Measurements from ENCODE around the gene CLCNKA.
A peak's percentile ranks its signal among the peaks of the same experiment; 100 is the strongest.

CLCNKA gene

DNA sequence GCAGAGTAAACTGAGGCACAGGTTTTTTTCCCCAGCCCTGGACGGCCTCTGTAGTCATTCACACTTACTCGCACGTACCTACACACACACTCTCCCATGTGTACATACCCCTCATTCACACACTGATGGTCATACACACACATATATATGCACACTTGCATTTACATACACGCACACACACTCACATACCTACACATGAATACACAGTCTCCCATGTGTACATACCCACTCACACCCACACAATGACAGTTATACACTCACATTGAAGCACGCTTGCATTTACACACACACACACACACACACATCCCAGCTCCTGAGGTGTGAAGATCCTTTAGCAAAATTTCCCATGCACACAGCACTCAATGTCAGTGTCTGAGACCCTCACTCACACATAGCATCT is 52.4 kb downstream of the CLCNKA start:
- Histone ChIP-seq H3K4me1 (ENCODE audit: insufficient read depth, insufficient read length) (peaks cover 20% of the 10 kb centered on the region), H3K27me3 (ENCODE audit: insufficient read depth, insufficient read length) (peaks cover 31% of the 10 kb centered on the region), H3K36me3 (ENCODE audit: insufficient read depth, insufficient read length, low read length) (no peaks in the 10 kb centered on the region), H3K9me3 (ENCODE audit: insufficient read depth, low read length) (no peaks in the 10 kb centered on the region), H3K9ac (ENCODE audit: insufficient read length, low read depth) (no peak overlapping the region), H3K4me3 (ENCODE audit: insufficient read length, low read depth) (no peak overlapping the region)
- TF ChIP-seq ZNF274 (IDR thresholded peaks at IDR 0.05; ENCODE audit: low read depth, low read length) (no peak), YY1 (IDR thresholded peaks at IDR 0.05; ENCODE audit: insufficient read depth, insufficient read length) (no peak), SUZ12 (IDR thresholded peaks at IDR 0.05; ENCODE audit: extremely low read depth, insufficient read depth, insufficient read length) (no peak)
- no peak for DNase-seq (ENCODE audit: low read depth, low spot score)

DNA sequence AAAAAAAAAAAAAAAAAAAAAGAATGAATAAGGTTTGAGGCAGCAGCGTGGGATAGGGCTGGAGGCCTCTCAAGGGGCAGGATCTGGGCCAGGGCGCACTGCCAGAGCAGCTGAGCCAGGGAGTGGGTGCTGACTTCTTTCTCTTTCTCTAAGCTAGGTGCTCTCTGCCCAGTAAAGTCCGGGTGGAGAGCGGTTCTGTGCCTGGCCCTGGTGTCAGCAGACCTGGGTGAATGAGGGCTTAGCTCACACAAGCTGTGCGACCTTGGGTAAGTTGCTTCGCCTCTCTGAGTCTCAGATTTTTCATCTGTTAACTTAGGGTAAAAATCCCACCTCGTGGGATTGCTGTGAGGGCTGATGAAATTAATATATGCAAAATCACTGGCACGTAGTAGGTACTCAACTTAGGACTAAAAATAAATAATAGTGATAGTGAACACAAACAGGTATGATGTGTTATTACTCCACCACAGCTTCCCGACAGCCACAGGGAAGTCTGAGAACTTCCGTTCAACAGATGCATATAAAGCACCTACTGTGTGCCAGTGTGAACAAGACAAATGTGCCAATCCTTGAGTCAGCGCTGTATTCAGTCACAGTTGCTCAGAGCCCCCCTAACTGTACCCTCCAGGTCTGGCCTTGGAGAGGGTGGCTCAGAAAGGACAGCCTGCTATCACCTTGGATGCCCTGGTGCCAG is 53.6 kb downstream of the CLCNKA start:
- Histone ChIP-seq H3K9ac (ENCODE audit: insufficient read length, low read depth) (no peak overlapping the region), H3K36me3 (ENCODE audit: insufficient read depth, insufficient read length, low read length) (no peaks in the 10 kb centered on the region), H3K9me3 (ENCODE audit: insufficient read depth, low read length) (no peaks in the 10 kb centered on the region), H3K4me1 (ENCODE audit: insufficient read depth, insufficient read length) (peaks cover 20% of the 10 kb centered on the region), H3K27me3 (ENCODE audit: insufficient read depth, insufficient read length) (peaks cover 31% of the 10 kb centered on the region), H3K4me3 (ENCODE audit: insufficient read length, low read depth) (no peak overlapping the region)
- no peak for DNase-seq (ENCODE audit: low read depth, low spot score)
- TF ChIP-seq ZNF274 (IDR thresholded peaks at IDR 0.05; ENCODE audit: low read depth, low read length) (no peak), SUZ12 (IDR thresholded peaks at IDR 0.05; ENCODE audit: extremely low read depth, insufficient read depth, insufficient read length) (no peak), YY1 (IDR thresholded peaks at IDR 0.05; ENCODE audit: insufficient read depth, insufficient read length) (no peak)

DNA sequence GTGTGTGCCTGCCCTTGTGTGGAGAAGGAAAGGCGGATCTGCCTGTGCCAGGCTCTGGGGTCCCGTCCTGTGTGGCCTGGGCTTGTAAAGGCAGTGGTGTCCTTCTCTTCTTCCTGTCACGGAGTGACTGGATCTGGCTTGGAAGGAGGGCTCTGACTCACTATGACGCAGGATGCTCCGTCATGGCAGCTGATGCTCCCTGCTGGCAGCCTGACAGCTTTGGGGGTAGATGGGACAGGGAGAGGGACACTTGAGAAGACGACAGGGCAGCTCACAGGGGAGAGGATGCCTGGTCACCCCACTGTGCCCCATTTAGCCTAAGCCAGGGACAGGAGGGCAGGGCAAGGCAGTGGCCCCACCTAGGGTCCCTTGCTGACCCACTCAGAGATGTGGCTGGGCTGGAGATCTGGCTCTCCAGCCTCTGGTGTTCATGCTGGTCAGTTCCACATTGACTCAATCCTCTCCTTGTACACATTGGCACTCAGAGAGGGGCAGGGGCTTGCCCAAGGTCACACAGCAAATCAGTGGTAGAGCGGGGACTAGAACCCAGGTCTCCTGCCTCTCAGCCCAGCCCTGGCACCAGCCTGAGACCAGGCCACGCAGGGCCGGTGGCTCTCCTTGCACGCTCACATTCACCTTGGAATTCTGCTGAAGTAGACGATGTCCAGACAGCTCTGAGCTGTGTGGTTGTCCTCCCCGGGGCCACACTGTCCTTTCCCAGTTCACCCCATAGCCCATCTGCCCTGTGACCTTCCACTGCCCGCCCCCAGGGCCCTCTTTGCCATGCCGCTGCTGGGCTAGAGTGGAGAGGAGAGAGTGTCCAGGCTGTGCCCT is 54.4 kb downstream of the CLCNKA start:
- H3K27me3 ChIP-seq (ENCODE audit: insufficient read depth, insufficient read length), result peaks cover 31% of the 10 kb centered on the region
- no peak overlapping the region for H3K9ac ChIP-seq (ENCODE audit: insufficient read length, low read depth)
- H3K4me3 ChIP-seq (ENCODE audit: insufficient read length, low read depth), result no peak overlapping the region
- no peaks in the 10 kb centered on the region for H3K9me3 ChIP-seq (ENCODE audit: insufficient read depth, low read length)
- DNase-seq (ENCODE audit: low read depth, low spot score), result no peak
- no peaks in the 10 kb centered on the region for H3K36me3 ChIP-seq (ENCODE audit: insufficient read depth, insufficient read length, low read length)
- TF ChIP-seq ZNF274 (IDR thresholded peaks at IDR 0.05; ENCODE audit: low read depth, low read length), result no peak
- TF ChIP-seq YY1 (IDR thresholded peaks at IDR 0.05; ENCODE audit: insufficient read depth, insufficient read length), result no peak
- no peak for TF ChIP-seq SUZ12 (IDR thresholded peaks at IDR 0.05; ENCODE audit: extremely low read depth, insufficient read depth, insufficient read length)
- H3K4me1 ChIP-seq (ENCODE audit: insufficient read depth, insufficient read length), result peaks cover 20% of the 10 kb centered on the region

DNA sequence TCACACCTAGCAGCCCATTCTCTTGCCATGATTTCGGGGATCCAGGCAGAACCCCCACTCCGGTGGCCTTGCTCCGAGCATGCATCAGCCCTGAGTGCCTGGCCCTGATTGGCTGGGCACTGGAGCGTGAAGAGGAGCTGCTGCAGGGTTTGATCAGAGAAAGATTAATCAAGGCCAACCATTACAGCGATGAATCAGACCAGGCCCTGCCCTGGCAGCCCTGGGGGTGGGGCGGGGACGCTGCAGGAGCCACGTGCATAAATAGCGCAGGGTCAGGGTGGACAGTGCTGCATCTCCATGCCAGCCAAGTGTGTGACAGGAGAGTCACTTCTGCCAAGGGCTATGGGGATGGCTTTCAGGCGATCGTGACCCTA is 55.0 kb downstream of the CLCNKA start:
- TF ChIP-seq ZNF274 (IDR thresholded peaks at IDR 0.05; ENCODE audit: low read depth, low read length) (no peak), YY1 (IDR thresholded peaks at IDR 0.05; ENCODE audit: insufficient read depth, insufficient read length) (no peak), SUZ12 (IDR thresholded peaks at IDR 0.05; ENCODE audit: extremely low read depth, insufficient read depth, insufficient read length) (no peak)
- no peaks in the 10 kb centered on the region for H3K9me3 ChIP-seq (ENCODE audit: insufficient read depth, low read length)

DNA sequence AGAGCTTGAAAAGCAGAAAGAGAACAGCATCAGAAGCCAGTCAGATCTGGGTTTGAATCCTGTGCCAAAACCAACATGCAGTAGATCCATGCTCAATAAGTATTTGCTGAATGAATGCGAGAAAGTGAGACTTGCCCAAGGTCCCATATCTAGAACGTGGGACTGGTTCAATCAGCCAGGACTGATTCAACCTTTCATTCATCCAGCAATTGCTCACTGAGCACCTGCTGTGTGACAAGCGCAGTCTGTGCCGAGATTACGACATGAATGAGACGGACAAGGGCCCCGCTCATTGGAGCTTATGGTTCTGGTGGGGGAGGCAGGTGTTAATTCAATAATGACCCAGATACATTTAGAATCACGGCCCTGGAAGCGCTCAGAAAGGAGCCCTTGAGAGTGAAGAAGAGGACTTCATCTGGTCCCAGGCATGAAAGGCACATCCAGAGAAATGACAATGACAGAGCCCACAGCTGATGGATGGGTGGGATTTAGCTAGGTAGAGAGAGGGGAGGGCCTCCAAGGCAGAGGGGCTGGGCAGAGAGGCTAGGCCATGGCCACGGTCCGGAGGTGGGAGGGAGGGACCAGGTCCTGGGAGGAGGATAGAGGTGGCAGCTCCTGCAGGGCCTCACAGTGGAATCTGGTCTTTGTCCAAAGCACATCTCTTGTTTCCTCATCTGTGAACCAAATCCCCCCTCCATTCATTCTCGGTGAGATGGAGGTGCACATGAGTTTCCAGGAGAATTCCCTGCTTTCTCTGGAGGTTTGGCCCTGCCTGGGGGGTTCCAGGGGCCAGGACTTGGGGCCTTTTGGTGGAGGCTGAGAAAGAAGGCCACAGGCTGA is 55.8 kb downstream of the CLCNKA start:
- peaks cover 15% of the 10 kb centered on the region for H3K4me1 ChIP-seq (ENCODE audit: insufficient read depth, insufficient read length)
- TF ChIP-seq ZNF274 (IDR thresholded peaks at IDR 0.05; ENCODE audit: low read depth, low read length), result no peak
- no peak for TF ChIP-seq YY1 (IDR thresholded peaks at IDR 0.05; ENCODE audit: insufficient read depth, insufficient read length)
- no peak for TF ChIP-seq SUZ12 (IDR thresholded peaks at IDR 0.05; ENCODE audit: extremely low read depth, insufficient read depth, insufficient read length)
- H3K4me3 ChIP-seq (ENCODE audit: insufficient read length, low read depth), result no peak overlapping the region
- peaks cover 17% of the 10 kb centered on the region for H3K27me3 ChIP-seq (ENCODE audit: insufficient read depth, insufficient read length)
- no peak for DNase-seq (ENCODE audit: low read depth, low spot score)
- no peak overlapping the region for H3K9ac ChIP-seq (ENCODE audit: insufficient read length, low read depth)
- H3K9me3 ChIP-seq (ENCODE audit: insufficient read depth, low read length), result no peaks in the 10 kb centered on the region
- H3K36me3 ChIP-seq (ENCODE audit: insufficient read depth, insufficient read length, low read length), result no peaks in the 10 kb centered on the region

More for the DNA sequence above, 55.0 kb downstream of the CLCNKA start:
- Histone ChIP-seq H3K36me3 (ENCODE audit: insufficient read depth, insufficient read length, low read length) (no peaks in the 10 kb centered on the region), H3K4me1 (ENCODE audit: insufficient read depth, insufficient read length) (peaks cover 20% of the 10 kb centered on the region), H3K4me3 (ENCODE audit: insufficient read length, low read depth) (no peak overlapping the region), H3K9ac (ENCODE audit: insufficient read length, low read depth) (no peak overlapping the region), H3K27me3 (ENCODE audit: insufficient read depth, insufficient read length) (peaks cover 25% of the 10 kb centered on the region)
- no peak for DNase-seq (ENCODE audit: low read depth, low spot score)

DNA sequence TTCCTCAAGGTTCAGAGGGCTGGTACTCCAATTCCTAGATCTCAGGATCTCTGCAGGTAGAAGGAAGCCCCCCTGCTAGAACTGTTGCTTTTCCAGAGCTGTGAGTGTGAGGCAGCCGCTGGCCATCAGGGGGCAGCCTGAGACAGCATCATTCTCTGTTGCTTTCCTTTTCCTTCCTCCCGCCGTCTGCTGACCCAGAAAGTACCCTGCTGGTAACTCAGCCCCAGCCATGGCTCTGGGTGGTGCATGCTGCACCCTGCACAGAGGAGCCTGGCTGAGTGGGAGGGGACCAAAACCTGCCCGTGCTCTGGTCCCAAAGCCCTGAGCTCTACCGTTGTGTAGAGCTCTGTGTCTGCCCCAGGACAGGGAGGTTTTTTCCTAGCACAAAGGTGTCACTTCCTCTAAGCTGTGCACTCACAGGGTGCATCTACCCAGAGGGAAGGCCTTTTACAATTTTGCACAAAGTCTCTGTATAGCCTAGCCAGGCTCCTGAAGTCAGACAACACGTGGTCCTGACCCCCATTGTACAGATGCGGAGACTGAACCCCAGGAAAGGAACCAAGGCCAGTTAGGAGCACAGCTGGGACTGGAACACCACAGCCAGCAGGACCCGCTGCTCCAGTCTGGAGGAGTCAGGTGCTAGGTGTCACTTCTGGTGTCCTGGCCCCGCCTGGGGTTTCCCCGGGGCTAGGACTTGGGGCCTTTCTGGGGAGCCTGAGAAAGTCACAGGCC is 57.3 kb downstream of the CLCNKA start:
- Histone ChIP-seq H3K9ac (ENCODE audit: insufficient read length, low read depth) (peak overlapping the region; percentile 27), H3K9me3 (ENCODE audit: insufficient read depth, low read length) (no peaks in the 10 kb centered on the region), H3K36me3 (ENCODE audit: insufficient read depth, insufficient read length, low read length) (no peaks in the 10 kb centered on the region), H3K4me1 (ENCODE audit: insufficient read depth, insufficient read length) (peaks cover 10% of the 10 kb centered on the region), H3K4me3 (ENCODE audit: insufficient read length, low read depth) (no peak overlapping the region), H3K27me3 (ENCODE audit: insufficient read depth, insufficient read length) (peaks cover 5% of the 10 kb centered on the region)
- TF ChIP-seq SUZ12 (IDR thresholded peaks at IDR 0.05; ENCODE audit: extremely low read depth, insufficient read depth, insufficient read length) (no peak), ZNF274 (IDR thresholded peaks at IDR 0.05; ENCODE audit: low read depth, low read length) (no peak), YY1 (IDR thresholded peaks at IDR 0.05; ENCODE audit: insufficient read depth, insufficient read length) (no peak)
- peak; percentile 28 for DNase-seq (ENCODE audit: low read depth, low spot score)
